ENCODE measurements around the gene PAFAH2. TPM values are rescaled to one million over a fixed set of nuclear protein-coding genes. Genes with fewer than 3 reads are reported as not detected.
A peak's percentile ranks its signal among the peaks of the same experiment; 100 is the strongest.

PAFAH2 gene
- total RNA-seq, 1 experiment from 2014 or later, result 16.1 TPM

DNA sequence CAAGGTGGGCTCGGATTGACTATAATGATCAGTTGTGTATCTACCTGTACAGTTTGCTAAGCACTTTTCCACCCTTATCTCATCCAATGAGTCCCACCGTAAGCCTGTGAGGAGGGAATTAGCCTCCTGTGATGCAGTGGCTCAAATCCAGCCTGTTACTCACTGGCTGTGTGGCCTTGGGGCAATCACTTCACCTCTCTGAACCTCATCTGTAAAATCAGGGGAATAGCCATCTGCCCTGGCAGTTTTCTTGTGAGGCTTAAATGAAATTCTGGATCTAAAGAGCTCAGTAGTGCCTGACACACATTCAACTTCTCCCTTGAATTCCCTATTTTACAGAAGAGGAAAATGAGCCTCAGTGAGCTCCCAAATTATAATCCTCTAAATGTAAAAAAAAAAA, 16.3 kb upstream of the PAFAH2 start:
- DNase-seq (ENCODE audit: low read depth), result no peak

DNA sequence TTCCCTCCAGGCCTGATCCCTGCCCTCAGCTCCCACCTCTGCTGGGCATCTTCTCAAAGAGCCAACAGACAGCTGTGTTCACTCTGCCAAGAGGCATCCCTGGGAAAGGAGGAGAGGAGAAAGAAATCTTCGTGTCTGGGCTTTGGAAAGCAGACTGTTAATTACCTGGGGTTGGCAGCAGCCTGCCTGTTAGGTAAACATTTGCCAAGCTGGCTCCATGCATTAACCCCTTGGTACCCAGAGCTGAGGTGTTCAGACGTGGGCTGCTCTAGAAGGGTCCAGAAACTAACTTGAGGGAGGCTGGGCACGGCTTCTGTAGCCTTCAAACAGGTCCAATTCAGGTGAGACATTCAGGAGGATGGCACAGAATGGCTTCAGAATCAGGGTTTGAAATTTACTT, 15.0 kb upstream of the PAFAH2 start:
- DNase-seq (ENCODE audit: low read depth), result no peak

DNA sequence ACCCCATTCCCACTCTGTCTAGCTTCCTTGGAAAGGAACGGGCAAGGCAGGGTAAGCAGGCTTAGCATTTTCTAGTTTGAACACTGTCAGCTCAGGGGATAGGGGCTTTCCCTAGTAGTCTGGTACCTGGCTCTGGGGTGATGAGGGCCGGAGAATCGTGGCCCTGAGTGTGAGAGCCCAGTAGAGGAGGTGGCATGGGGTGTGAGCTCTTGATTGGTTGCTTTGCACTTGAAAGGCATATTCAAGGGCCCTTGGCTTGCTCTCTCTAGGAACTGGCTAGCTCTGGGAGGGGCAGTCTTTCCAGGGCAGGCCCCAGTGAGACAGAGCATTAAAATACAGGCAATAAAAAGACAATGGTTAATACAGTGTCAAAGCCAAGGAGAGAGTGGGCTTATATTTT, 13.0 kb upstream of the PAFAH2 start:
- no peak for DNase-seq (ENCODE audit: low read depth)

DNA sequence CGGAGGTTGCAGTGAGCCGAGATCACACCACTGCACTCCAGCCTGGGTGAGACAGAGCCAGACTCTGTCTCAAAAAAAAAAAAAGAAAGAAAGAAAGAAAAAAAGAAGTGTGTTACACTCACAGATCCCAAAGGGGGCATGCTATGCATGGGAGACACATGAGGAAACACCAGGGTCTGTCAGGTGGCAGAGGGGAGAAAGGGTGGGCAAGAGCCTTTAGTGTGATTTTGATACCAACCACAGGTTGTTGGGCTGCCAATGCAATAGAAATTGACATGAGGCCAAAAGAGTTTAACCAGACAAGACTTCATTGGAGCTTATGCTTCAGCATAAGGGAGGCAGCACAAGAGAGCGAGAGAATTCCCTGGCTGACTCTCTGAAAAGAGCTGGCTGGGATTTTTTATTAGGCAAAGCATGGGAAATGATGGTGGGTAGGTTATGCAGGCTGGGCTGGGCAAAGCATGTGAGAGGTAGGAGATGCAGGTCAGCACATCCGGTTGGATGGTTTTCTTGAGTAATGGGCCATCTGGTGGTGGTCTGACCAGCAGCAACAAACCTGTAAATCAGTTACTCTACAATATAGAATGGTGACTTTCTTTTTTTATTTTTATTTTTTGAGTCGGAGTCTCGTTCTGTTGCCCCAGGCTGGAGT, 12.1 kb upstream of the PAFAH2 start:
- DNase-seq (ENCODE audit: low read depth), result no peak

DNA sequence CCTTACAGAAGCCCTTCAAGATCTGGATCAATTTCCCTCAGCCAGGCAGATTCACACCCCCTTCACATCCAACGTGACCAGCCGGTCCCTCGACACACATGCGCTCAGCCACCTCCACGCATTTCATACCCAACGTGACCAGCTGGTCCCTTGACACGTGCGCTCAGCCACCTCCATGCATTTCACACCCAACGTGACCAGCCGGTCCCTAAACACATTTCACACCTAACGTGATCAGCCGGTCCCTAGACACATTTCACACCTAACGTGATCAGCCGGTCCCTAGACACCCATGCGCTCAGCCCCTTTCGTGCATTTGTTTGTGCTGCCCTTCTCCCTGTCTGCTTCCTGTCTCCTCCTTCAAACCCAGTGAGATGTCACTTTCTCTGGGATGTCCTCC, 8.8 kb upstream of the PAFAH2 start:
- DNase-seq (ENCODE audit: low read depth), result no peak

DNA sequence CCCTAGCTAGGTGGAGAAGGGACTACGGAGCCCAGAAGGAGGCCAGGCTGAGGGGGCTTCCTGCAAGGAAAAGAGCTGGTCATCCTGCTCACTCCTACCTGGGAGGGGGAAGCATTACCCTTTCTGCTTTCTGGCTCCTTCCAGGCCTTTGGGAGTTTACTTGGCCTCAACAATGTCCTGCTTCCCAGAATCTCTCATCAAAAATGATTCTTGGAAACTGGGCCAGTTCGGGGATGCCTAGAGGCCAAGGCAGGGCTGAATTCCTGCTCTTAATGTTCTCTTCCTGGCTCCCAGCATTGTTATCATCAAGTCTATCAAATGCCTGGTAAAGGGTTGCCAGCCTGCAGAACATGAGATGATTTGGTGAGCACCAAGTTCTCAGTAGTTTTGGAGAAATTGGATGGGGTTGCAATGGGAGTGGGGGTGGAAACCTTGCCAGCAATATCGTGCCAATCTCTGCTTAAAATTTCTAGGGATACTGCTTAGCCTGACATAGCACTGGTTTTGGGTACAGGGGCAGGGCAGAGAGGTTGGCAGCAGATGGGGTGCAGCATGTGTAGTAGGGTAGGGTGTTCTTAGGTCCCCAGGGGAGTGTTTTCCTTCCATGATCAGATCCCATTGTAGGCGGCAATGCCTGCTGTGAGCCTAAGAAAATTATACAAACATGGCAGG, 7.7 kb upstream of the PAFAH2 start:
- DNase-seq (ENCODE audit: low read depth), result no peak

DNA sequence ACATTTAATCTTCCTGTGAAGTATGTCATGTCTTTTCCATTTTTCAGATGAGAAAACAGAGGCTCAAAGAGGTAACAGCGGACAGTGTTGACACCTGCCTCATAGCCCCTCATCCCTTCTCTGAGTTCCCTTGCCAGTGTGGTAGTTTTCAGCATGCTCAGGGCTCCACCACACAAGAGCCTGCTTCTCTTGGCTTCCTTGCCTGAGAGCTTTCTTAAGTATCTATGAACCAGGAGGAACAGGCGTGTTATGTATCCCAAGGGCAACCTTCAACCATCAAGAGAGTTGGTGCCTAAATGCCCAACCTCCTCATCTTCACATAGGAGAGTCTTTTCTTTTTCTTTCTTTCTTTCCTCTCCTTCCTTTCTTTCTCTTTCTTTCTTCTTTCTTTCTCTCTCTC, 5.9 kb upstream of the PAFAH2 start:
- no peak for DNase-seq (ENCODE audit: low read depth)

DNA sequence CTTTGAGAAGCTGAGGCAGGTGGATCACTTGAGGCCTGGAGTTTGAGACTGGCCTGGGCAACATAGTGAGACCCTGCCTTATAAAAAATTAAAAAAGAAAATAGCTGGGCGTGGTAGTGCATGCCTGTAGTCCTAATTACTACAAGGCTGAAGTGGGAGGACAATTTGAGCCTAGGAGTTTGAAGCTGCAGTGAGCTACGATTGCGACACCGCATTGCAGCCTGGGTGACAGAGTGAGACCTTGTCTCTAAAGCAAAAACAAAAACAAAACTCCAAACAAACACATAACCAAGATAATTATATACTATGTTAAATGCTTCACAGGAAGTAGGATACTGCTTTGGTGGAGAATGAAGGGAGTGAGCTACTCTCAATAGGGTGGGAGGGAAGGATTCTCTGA, 5.4 kb upstream of the PAFAH2 start:
- DNase-seq (ENCODE audit: low read depth), result no peak

DNA sequence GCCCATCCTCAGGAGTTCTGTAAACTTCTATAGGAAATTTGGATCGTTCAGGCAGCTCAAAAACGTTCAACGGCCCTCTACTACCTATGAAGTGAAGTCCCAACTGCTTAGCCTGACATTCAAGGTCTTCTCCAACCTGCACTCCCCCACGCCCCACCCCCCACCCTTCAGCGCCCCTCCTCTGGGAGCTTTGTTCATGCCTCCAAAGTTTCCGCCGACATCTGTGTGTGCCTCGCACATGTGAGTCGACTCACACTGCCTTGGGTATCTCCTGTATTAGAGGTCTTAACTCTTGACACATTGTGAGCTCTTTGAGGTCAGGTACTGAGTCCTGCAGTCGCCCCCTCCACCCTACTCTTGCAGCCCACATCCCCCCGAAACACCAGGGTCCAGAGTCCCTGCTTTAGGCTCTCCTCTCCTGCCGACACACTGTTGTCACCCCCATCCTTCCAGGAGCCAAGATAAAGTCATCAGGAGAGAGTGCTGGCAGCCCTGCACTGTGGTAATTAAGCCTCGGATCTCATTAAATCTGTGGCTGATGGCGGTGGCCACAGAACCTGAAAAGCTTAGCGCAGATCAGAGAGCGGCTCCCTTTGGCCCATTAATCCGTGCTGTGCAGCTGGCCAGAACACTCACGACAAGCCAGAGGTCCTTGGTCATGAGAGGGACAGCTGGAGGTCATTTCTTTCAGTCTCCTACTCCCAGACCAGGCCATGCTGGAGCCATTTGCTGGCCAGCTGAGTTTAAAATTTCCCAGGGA, 1.4 kb upstream of the PAFAH2 start:
- no peak for DNase-seq (ENCODE audit: low read depth)

DNA sequence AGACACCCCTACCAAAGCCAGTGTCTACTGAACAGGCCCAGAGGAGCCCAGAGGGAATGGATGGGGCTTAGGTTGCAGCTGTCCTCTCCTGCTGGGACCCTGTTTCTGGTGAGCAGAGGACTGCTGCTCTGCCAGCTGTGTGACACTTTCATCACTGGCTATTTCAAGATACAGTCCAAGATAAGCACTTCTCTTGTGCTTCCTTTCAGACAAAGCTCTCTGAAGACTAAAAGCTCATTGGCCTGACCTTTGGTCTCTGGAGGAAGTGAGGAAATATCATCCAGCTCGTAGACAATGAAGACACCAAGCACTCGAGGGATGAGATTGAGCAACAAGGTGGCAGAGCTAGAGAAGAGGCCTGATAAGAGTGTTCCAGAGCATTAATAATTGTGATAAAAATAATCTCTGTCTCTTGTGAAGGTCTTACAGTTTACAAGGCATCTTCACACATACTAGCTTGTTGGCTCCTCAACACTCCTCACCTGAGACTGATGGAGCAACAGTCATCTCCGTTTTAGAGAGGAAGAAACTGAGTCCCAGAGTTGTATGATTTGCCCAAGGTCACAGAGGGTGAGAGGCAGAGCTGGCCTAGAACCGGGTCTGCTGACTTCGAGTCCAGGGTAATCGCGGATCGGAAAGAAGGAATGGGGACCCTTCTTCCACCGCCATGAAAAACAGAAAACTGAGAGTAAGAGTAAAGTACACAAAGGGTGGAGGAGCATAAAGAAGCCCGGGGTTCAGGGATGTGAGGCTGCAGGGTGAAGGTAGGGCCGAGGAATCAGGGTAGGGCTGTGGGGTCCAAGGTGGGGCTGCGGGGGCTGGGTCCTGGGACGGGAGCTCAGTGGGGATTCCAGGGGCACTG, 666 bp downstream of the PAFAH2 start:
- DNase-seq (ENCODE audit: low read depth), result peak; percentile 75

DNA sequence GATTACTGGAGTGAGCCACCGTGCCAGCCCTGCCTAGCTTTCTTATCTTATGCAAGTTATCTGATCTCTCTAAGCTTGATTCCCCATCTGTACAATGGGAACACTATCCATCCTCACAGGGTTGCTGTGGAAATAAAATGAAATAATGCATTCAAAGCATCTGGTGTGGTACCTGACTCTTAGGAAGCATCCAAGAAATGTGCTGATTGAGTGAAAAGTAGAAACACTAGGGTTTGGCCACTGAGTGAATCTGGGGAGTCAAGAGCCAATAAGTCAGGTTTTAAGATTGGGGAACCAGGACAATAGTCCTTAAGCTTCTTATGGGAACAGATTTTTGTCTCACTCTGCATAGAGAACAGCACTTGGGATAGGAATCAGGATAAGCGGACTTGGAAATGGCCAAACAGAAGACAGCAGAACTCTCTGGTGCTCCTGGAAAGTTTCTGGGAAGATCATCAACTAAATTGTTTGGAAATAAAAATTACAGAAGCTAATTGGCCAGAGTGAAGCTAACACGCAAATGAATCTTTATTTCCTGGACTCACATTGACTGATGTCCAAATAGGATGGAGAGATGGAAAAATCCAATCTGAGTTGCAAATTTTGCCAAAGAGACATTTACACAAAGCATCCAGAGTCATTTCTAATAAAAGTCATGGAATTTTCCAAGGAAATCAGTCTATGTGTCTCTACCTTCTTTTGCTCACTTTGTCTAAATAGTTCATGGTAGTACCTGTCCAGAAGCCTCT, 3.3 kb downstream of the PAFAH2 start:
- DNase-seq (ENCODE audit: low read depth), result no peak

DNA sequence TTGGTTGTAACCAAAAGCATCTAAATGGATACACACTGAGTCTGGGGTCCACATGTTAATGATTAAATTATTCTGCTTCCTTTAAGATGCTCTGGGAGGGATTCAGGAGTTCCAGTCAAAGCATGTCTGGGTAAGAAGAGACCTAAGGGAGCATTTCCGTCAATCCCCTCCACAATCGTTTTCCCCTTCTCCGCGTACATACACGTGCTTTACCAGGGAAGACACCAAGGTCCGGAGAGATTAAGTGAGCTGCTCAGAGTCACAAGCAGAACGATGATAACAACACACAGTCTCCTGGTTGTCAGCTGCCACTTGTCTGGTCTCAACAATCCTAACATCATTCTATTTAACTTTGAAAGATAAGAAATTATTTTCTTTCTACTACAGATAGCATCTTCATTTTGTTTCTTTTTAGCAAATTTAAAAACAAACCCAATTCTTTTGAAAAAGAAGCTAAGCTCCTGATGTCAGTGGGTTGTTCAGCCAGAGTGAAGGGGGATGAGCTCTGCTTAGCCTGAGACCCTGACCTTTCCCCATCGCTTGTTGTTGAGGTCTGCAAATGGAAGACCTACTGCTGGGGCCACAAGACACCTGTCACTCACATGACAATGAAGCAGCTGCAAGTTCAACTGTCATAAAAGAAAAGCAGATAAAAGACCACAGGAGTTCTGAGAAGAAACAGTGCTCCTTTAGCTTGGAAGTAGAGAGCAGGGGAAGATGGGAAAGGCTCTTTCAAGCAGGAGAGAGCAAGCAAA, 4.5 kb downstream of the PAFAH2 start:
- DNase-seq (ENCODE audit: low read depth), result peak; percentile 31

DNA sequence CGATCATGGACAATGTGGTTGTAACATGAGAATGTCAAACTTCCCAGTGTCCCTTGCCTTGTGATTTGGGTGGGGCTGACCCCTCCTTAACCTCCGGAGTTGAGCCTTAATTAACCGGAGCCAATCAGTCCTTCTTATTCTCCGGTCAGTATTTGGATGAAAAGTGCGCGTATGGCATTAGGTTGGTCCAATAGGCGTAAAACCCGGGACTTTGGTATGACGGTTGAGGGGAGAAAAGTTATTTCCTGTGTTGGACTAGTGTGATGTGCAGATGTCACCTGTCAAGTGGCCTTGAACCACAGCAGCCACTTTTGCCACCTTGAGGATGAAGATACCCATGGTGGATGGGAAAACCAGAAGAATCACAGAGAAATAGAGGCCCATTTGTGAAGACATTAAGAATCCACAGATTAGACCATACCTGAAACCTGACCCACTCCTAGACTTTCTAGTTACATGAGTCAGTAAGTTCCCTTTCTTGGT, 5.1 kb downstream of the PAFAH2 start:
- DNase-seq (ENCODE audit: low read depth), result no peak

DNA sequence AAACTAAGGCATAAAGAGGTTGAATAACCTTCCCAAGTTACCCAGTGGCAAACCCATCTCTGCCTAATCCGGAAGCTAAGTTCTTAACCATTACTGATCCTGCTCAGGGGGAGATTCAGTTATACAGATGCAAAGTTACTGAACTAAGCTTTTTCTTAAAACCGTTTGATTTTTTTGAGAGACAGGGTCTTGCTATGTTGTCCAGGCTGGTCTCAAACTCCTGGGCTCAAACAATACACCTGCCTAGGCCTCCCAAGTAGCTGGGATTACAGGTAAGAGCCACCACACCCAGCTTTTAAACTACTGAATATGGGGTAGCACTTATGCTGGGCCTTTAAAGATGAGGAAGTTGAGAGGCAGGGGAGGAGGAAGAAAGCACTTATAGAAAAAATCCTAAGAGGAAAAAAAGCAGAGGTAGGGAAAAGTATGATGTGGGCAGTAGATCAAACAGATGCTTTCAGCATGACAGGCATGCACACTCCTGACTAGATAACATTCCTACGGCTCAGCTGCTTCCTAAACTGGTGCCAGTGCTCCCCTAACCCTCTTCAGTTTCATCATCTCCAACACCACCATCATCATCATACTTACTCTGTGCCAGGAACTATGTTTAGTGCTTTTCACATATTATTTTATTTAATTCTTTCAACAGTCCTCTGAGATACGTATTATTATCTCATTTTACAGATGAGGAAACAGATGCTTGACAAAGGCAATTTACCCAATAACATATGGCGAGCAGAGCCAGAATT, 5.8 kb downstream of the PAFAH2 start:
- peak; percentile 30 for DNase-seq (ENCODE audit: low read depth)

DNA sequence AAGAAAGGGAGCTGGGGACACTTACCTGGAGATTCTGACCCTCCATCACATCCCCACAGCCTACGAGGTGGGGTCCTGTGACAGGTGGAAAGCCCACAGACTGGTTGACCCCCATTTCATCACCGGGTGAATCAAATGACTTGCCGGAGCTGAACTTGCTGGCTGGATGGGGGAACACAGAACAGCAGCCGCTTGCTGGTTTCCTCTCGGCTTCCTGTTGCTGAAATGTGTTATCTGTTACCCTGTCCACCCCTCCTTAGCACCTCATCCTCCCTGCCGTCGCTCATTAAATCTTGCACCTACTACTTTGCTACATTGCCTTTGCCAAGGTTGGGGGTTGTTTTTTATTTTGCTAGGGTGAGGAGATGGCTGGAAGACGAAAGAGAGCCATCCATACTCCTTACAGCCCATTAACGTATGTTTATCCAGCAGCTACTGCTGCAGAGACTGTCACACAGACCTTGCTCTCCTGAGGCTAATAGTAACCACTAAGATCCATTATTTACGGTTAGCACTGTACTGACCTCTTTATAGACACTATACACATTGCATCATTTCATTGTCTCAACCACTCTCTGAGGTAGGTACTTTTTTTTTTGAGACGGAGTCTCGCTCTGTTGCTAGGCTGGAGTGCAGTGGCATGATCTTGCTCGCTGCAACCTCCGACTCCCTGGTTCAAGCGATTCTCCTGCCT, 7.0 kb downstream of the PAFAH2 start:
- no peak for DNase-seq (ENCODE audit: low read depth)

DNA sequence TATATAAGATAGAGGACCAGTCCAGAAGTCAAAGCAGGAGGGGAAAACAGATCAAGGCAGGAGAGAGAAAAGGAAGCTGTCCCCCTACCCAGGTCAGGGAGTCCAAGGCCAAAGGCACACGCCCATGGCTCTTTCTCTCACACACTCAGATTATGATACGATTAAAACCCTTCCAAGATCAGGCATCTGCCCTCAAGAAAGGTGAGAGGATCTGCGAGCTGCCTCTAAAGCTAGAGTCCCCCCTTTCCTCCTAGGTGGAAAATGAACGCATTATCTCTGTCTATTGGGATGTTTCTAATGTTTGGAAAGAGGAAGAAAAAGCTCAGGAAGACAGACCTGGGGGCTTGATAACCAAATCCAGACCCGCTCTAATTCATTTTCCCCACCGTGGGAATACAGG, 7.6 kb downstream of the PAFAH2 start:
- no peak for DNase-seq (ENCODE audit: low read depth)

DNA sequence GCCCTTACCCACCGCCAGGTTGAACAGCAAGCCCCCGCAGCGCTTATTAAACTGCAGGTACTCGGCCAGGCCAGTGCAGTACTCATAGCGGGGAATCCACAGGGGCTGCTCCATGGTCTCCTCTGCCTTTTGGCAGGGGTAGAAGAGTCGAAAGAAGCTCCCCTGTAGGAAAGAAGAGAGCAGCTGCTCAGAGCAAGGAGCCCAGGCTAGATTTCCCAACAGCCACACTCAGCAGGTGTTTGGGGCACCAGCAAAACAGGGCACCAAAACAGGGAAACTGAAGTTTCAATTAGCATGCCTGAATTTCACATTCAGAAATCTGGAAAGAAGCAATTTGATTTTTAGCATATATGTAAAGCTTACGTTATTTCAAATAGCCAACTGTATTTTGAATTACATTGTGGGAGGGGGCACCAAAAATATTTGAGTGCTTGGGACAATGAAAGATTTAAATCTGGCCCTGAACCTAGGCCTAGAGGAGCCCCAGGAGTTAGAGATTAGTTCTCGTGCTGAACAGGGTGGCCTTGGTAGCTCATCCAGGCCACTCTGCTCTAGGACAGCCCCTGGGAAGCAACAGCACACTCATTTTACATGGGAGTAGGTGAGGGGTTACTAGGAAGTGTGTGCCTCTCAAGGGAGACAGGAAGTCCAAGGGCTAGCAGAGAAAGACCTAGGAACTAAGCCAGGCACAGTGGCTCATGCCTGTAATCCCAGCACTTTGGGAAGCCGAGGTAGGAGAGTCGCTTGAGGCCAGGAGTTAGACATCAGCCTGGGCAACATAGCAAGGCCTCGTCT, 8.2 kb downstream of the PAFAH2 start:
- no peak for DNase-seq (ENCODE audit: low read depth)

DNA sequence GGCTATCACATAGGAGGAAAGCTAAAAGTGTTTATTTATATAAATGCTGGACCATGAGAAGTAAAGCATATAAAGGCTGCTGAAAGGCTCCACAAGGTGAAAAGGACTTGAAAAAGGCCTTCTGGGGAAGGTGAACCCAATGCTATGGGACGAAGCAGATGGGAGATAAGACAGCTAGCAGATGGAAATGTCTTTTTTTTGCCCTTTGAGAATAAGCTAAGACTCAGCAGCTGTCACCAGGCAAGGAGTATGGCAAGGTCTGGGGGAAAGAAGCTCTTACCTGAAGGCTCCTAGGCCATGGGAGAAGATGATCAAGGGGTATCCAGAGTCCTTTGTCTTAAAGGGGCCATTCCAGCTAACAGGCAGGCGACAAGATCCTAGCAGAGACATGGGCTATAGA, 9.9 kb downstream of the PAFAH2 start:
- DNase-seq (ENCODE audit: low read depth), result no peak
